Measurements from ENCODE around the gene SLC1A4.

SLC1A4 gene

GRCh38 chr2:65046633-65047407 lies 57.6 kb downstream of the SLC1A4 start:
- TF ChIP-seq CTCF (IDR thresholded peaks at IDR 0.05; ENCODE audit: control insufficient read depth, extremely low read depth, insufficient read depth): no peak
- DNase-seq (ENCODE audit: low read depth): no peak
- H3K4me3 ChIP-seq (ENCODE audit: low read depth, low read length): no peak overlapping the region

- no peak overlapping the region for H3K4me3 ChIP-seq (ENCODE audit: low read depth, low read length)
- no peak for DNase-seq (ENCODE audit: low read depth)
- no peak for TF ChIP-seq CTCF (IDR thresholded peaks at IDR 0.05; ENCODE audit: control insufficient read depth, extremely low read depth, insufficient read depth)
Measured at GRCh38 chr2:65049010-65049639, 59.9 kb downstream of the SLC1A4 start.

GRCh38 chr2:65050931-65051330 lies 61.7 kb downstream of the SLC1A4 start:
- no peak for DNase-seq (ENCODE audit: low read depth)

GRCh38 chr2:65053199-65053598 lies 64.0 kb downstream of the SLC1A4 start:
- no peak for DNase-seq (ENCODE audit: low read depth)
- no peak for TF ChIP-seq CTCF (IDR thresholded peaks at IDR 0.05; ENCODE audit: control insufficient read depth, extremely low read depth, insufficient read depth)
- H3K4me3 ChIP-seq (ENCODE audit: low read depth, low read length): no peak overlapping the region

More at GRCh38 chr2:65050931-65051330, 61.7 kb downstream of the SLC1A4 start:
- no peak overlapping the region for H3K4me3 ChIP-seq (ENCODE audit: low read depth, low read length)
- no peak for TF ChIP-seq CTCF (IDR thresholded peaks at IDR 0.05; ENCODE audit: control insufficient read depth, extremely low read depth, insufficient read depth)

- TF ChIP-seq CTCF (IDR thresholded peaks at IDR 0.05; ENCODE audit: control insufficient read depth, extremely low read depth, insufficient read depth): no peak
- no peak for DNase-seq (ENCODE audit: low read depth)
- H3K4me3 ChIP-seq (ENCODE audit: low read depth, low read length): no peak overlapping the region
Measured at GRCh38 chr2:65054749-65055421, 65.7 kb downstream of the SLC1A4 start.

GRCh38 chr2:65055422-65056214 lies 66.4 kb downstream of the SLC1A4 start:
- peak overlapping the region; percentile 60 for H3K4me3 ChIP-seq (ENCODE audit: low read depth, low read length)
- TF ChIP-seq CTCF (IDR thresholded peaks at IDR 0.05; ENCODE audit: control insufficient read depth, extremely low read depth, insufficient read depth): no peak
- no peak for DNase-seq (ENCODE audit: low read depth)
